Breast epithelium (tissue), 4 donors: ENCODE results near the gene SEC24A. TPM values are rescaled to one million over a fixed set of nuclear protein-coding genes. Genes with fewer than 3 reads are reported as not detected.

Experiments
- DNase-seq, 2 donors: peaks; one replicate each; pipeline ENCODE4 v3.0.0-alpha.2; 2019; ENCODE audit warnings: low spot score in 2 of 2
- H3K27ac ChIP-seq, 2 donors: fragments of 200-600 bp; sonication (generic) in 1 of 2; one replicate each; pipeline ENCODE4 v1.5.1; 2016 to 2019; ENCODE audit warnings: mild to moderate bottlenecking in 1 of 2
- H3K27me3 ChIP-seq, 2 donors: fragments of 200-600 bp; sonication (generic) in 1 of 2; one replicate each; pipeline versions ENCODE4 v1.5.1 to v1.6.0; 2017 to 2019; ENCODE audit warnings: control low read depth in 1 of 2, mild to moderate bottlenecking in 1 of 2
- H3K36me3 ChIP-seq: fragments of 200-600 bp; one replicate; pipeline ENCODE4 v1.5.1; 2019
- H3K4me1 ChIP-seq, 2 donors: fragments of 200-600 bp; sonication (generic); one replicate each; pipeline ENCODE4 v1.5.1; 2016 to 2019; ENCODE audit warnings: control low read depth in 1 of 2
- H3K4me3 ChIP-seq, 3 donors: fragments of 200-600 bp; sonication (generic); 1 replicate in 2 of 3; 2 replicates in 1 of 3; pipeline ENCODE4 v1.5.1; 2016 to 2019; ENCODE audit warnings: mild to moderate bottlenecking in 3 of 3, moderate library complexity in 2 of 3
- H3K9me3 ChIP-seq, 2 donors: fragments of 200-600 bp; sonication (generic) in 1 of 2; one replicate each; pipeline ENCODE4 v1.5.1; 2016 to 2019; ENCODE audit warnings: control low read depth in 1 of 2
- CTCF ChIP-seq, 3 donors: fragments of 450-650 bp; IDR thresholded peaks; one replicate each; pipeline ENCODE4 v1.5.1; 2016 to 2017; ENCODE audit warnings: antibody characterized with exemption in 3 of 3, mild to moderate bottlenecking in 3 of 3, moderate library complexity in 3 of 3
- POLR2A ChIP-seq: fragments of 450-650 bp; IDR thresholded peaks from one replicate; pipeline ENCODE4 v1.6.1; 2016; ENCODE audit warnings: antibody characterized with exemption, mild to moderate bottlenecking, moderate library complexity
- POLR2AphosphoS5 ChIP-seq, 3 donors: sonication (generic); formaldehyde crosslinking; IDR thresholded peaks; one replicate each; pipeline ENCODE4 v1.6.1; 2017; ENCODE audit warnings: antibody characterized with exemption in 3 of 3
- intact Hi-C: fragments of 100-400 bp; cut with DNase I; formaldehyde crosslinking; loops from one replicate; pipeline ENCODE4 v1.15.1; 2023; ENCODE audit warnings: low total_unique reads
- total RNA-seq, 3 donors: library from RNA; depleted of rRNA; stranded (reverse); fragments of >200 nt; gene quantifications; one replicate each; pipeline ENCODE4 v1.1.0, GENCODE V29; 2016

SEC24A gene
- total RNA-seq, 3 donors from 2014 or later, result 15.0 to 25.0 (median 21.6) TPM

- H3K4me1 ChIP-seq, result no peaks in the 10 kb centered on the region
- peaks cover 8% of the 10 kb centered on the region for H3K36me3 ChIP-seq
- DNase-seq, result no peak
- no peaks in the 10 kb centered on the region for H3K9me3 ChIP-seq
- TF ChIP-seq POLR2A (no peak), POLR2AphosphoS5 (IDR thresholded peaks at IDR 0.05) (no peak), CTCF (IDR thresholded peaks at IDR 0.05) (no peak)
- intact Hi-C loops, result no loop called here
- no peak overlapping the region for H3K27ac ChIP-seq
- H3K27me3 ChIP-seq, result no peaks in the 10 kb centered on the region
- no peak overlapping the region for H3K4me3 ChIP-seq
Observed at GRCh38 chr5:134606726-134607125, 41.9 kb upstream of the SEC24A start.

- TF ChIP-seq POLR2A (no peak), POLR2AphosphoS5 (IDR thresholded peaks at IDR 0.05) (no peak), CTCF (IDR thresholded peaks at IDR 0.05) (no peak)
- no peak overlapping the region for H3K27ac ChIP-seq
- no peaks in the 10 kb centered on the region for H3K4me1 ChIP-seq
- intact Hi-C loops, result no loop called here
- peaks cover 8% of the 10 kb centered on the region for H3K36me3 ChIP-seq
- H3K9me3 ChIP-seq, result no peaks in the 10 kb centered on the region
- DNase-seq, result no peak
- no peaks in the 10 kb centered on the region for H3K27me3 ChIP-seq
- no peak overlapping the region for H3K4me3 ChIP-seq
Observed at GRCh38 chr5:134608555-134608954, 40.0 kb upstream of the SEC24A start.

- DNase-seq, result no peak
- Histone ChIP-seq H3K27me3 (no peaks in the 10 kb centered on the region), H3K27ac (no peak overlapping the region), H3K36me3 (peaks cover 8% of the 10 kb centered on the region), H3K4me1 (no peaks in the 10 kb centered on the region), H3K4me3 (no peak overlapping the region), H3K9me3 (no peaks in the 10 kb centered on the region)
- intact Hi-C loops, result no loop called here
- TF ChIP-seq POLR2A (no peak), POLR2AphosphoS5 (IDR thresholded peaks at IDR 0.05) (no peak), CTCF (IDR thresholded peaks at IDR 0.05) (no peak)
Observed at GRCh38 chr5:134609232-134609851, 39.2 kb upstream of the SEC24A start.

GRCh38 chr5:134610725-134611124, 37.9 kb upstream of the SEC24A start:
- Histone ChIP-seq H3K36me3 (peaks cover 8% of the 10 kb centered on the region), H3K4me1 (no peaks in the 10 kb centered on the region), H3K27ac (no peak overlapping the region), H3K4me3 (no peak overlapping the region), H3K27me3 (no peaks in the 10 kb centered on the region), H3K9me3 (no peaks in the 10 kb centered on the region)
- DNase-seq, result no peak
- TF ChIP-seq POLR2AphosphoS5 (IDR thresholded peaks at IDR 0.05), result no peak
- no peak for TF ChIP-seq CTCF (IDR thresholded peaks at IDR 0.05)
- no peak for TF ChIP-seq POLR2A
- intact Hi-C loops, result no loop called here

- peaks cover 8% of the 10 kb centered on the region for H3K36me3 ChIP-seq
Observed at GRCh38 chr5:134611515-134611914, 37.1 kb upstream of the SEC24A start.

More at GRCh38 chr5:134611515-134611914, 37.1 kb upstream of the SEC24A start:
- Histone ChIP-seq H3K4me3 (no peak overlapping the region), H3K27me3 (no peaks in the 10 kb centered on the region), H3K9me3 (no peaks in the 10 kb centered on the region), H3K27ac (no peak overlapping the region), H3K4me1 (no peaks in the 10 kb centered on the region)
- TF ChIP-seq POLR2AphosphoS5 (IDR thresholded peaks at IDR 0.05) (no peak), POLR2A (no peak), CTCF (IDR thresholded peaks at IDR 0.05) (no peak)
- DNase-seq, result no peak
- intact Hi-C loops, result no loop called here
